CD4-positive, alpha-beta T cell treated with Interleukin-1 beta for 1 hour (primary cell): ENCODE results near the gene ADAMTS10.
"Not testable (repeated sequence)": the region's sequence is repeated elsewhere in the genome, so short reads cannot be mapped to it uniquely, and the experiment has no call there.

Experiments
- DNase-seq, 2 donors: peaks; one replicate each; pipeline ENCODE4 v3.0.0-alpha.2; 2020 to 2022

Gene ADAMTS10

DNA sequence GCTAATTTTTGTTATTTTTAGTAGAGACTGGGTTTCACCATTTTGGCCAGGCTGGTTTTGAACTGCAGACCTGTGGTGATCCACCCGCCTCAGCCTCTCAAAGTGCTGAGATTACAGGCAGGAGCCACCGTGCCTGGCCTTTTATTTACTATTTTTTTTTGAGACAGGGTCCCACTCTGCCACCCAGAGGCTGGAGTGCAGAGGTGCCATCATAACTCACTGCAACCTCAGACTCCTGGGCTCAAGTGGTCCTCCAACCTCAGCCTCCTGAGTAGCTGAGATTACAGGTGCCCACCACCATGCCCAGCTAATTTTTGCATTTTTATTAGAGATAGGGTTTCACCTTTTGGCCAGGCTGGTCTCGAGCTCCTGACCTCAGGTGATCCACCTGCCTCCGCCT is 12.4 kb upstream of the ADAMTS10 start:
- not testable (repeated sequence) for DNase-seq

GRCh38 chr19:8618751-8619150 is 8.2 kb upstream of the ADAMTS10 start:
- no peak for DNase-seq

DNA sequence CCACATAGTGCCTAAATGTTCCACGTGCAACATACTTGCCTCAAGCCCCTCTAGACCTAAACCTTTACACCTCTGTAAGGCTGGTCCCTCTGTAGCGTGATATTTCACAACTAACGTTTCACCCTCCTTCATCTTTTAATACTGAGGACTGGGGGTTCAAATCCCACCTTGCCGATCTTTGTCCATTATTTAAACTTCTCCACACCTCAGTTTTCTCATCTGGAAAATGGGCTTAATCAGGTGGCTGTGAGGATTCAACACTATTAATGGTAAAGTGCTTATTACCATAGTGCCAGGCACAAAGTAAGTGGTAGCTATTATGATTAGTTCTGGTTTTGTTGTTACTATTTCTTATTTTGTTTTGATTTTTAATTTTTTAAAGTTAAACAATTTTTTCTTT is 7.5 kb upstream of the ADAMTS10 start:
- no peak for DNase-seq

DNA sequence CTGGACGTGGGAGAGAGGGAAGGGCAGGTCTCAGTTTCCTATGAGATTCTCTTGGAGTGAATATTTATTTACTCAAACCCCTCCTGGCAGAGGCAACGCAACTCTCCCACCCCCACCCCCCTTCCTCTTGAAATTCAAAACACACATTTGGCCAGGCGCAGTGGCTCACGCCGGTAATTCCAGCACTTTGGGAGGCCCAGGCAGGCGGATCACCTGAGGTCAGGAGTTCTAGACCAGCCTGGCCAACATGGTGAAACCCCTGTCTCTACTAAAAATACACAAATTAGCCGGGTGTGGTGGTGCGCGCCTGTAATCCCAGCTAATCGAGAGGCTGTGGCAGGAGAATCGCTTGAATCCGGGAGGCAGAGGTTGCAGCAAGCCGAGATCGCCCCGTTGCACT is 6.8 kb upstream of the ADAMTS10 start:
- not testable (repeated sequence) for DNase-seq

DNA sequence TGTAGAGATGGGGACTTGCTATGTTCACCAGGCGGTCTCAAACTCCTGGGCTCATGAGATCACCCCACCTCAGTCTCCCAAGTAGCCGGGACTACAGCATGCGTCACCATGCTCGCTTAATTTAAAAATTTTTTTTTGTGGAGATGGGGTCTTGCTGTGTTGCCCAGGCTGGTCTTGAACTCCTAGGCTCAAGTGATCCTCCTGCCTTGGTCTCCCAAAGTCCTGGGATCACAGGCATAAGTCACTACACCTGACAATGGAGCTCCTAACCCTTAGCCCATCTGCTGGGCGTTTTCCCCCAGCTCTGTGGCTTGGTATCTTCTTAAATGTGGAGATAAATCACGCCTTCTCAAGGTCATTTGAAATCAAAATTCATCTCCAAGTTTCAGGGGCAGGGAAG is 6.3 kb upstream of the ADAMTS10 start:
- DNase-seq: no peak

GRCh38 chr19:8615813-8616596 is 5.5 kb upstream of the ADAMTS10 start:
- DNase-seq: peak; percentile 63 to 66

DNA sequence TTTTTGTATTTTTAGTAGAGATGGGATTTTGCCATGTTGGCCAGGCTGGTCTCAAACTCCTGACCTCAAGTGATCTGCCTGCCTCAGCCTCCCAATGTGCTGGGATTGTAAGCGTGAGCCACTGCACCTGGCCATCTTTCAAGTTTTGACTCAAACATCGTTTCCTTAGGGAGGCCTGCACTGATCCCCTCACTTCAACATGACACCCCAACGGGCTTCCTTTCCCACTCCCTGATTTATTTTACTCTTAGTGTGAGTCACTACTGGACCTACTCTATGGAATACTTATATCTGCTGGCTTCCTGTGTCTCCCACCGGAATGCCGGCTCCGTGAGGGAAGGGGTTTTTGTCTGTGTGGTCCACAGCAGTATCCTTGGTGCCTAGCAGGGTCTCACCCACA is 4.5 kb upstream of the ADAMTS10 start:
- no peak for DNase-seq

DNA sequence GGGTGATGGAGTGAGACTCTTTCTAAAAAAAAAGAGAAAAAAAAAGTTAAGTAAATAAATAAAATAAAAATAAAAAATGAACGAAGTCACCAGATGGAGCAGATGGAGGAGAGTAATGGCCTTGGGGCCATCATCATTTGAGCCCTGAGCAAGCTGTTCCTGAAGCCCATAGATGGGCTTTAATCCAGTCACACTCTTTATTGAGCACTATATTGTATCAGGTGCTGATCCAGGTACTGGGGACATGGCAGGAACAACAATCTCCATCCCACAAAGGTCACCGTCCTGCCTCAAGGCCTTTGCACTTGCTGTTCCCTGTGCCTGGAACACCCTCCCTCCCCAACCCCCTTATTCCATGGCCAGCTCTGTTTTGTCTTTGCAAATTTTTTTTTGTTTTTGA is 3.9 kb upstream of the ADAMTS10 start:
- no peak for DNase-seq

GRCh38 chr19:8612807-8613171 is 2.3 kb upstream of the ADAMTS10 start:
- no peak for DNase-seq

- DNase-seq: no peak
These were observed 1.6 kb upstream of the ADAMTS10 start for GRCh38 chr19:8611877-8612806.

DNA sequence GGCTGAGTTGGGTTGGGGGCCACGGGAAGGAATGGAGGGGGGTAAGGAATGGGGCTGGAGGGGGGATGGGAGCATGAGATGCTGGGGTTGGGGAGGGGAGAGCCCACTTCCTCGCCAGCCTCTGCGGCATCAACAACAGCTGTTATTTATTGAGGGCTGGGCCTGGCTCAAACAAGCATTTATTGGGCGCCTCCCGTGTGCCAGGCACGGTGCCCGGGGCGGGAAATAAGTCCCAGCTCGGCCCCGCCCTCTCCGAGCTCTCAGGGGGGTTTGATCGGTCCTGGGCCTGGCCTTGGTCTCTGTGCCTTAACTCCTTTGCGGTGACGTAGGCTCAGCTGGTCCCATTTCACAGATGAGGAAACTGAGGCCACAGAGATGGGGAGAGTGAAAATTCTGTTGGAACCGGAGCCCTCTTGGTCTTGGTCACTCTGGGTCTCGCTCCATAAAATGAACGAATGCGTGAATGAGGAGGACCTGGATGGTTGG is 919 bp upstream of the ADAMTS10 start:
- peak in 1 of 2 donors; percentile 17 for DNase-seq

DNA sequence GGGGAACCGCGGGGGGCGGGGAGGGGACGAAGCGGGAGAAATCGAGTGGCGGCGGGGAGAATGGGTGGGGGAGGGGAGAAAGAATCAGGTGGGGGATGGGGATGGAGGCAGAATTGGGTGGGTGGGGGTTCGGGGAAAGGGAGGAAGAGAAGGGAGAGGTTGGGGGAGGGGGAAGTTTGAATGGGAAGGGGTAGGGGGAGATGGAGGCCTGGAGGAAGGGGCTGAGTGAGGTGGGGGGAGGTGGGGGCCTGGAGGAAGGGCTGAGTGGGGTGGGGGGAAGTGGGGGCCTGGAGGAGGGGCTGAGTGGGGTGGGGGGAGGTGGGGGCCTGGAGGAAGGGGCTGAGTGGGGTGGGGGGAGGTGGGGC is 403 bp upstream of the ADAMTS10 start:
- DNase-seq: no peak

- peak in 1 of 2 donors; percentile 44 for DNase-seq
These were observed 1.1 kb downstream of the ADAMTS10 start for GRCh38 chr19:8609279-8610040.

DNA sequence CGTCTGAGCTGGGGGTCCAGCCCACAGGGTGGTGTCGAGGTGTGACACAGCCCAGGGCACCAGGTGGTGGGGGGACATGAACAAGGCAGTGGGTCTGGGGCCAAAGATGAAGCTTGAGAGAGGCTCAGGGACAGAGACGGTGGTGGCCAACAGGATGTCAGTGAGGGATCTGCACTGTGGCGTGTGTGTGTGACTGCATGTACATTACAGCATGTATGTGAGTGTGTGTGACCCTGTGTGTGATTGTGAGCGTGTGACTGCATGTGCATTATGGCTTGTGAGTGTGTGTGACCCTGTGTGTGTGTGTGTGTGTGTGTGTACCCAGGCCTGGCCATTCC is 1.6 kb downstream of the ADAMTS10 start:
- DNase-seq: no peak

DNA sequence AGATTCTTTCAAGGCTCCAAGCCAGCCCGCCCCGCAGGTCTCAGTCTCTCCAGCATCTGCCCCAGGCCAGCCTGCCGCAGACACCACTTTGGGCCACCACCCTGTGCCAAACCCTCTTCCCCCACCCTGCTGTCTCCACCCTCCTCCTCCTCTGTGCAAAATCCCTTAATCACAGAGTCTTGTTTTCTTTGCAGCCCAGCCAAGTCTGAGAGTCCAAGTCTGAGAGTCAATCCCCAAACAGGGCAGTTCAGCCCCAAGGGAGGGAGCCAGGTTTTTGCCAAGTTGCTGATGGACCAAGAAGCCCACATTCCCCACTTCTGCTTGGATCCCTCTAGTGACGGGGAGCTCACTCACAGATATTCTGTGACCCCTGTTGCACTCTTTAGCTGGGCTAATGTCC is 3.1 kb downstream of the ADAMTS10 start:
- no peak for DNase-seq

DNA sequence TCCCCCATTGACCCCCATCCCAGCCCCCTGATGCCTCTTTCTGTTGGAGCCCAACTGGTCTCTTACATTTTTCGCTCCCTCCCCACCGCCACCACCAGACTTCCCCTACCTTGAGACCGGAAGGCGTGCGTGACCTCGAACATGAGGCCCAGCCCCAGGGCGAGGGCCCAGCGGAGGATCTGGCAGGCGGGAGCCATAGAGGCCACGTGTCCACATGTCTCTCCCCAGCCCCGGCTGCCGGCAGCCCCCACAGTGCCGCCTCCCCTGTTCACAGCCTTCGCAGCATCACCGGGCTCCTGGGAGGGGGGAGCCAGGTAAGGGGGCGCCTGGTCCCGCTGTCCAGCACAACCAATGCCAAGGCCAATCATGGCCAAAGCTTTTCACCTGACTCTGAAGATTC is 5.0 kb downstream of the ADAMTS10 start:
- no peak for DNase-seq

- no peak for DNase-seq
These were observed 8.7 kb downstream of the ADAMTS10 start for GRCh38 chr19:8601796-8602195.

GRCh38 chr19:8600816-8601215 is 9.7 kb downstream of the ADAMTS10 start:
- no peak for DNase-seq

DNA sequence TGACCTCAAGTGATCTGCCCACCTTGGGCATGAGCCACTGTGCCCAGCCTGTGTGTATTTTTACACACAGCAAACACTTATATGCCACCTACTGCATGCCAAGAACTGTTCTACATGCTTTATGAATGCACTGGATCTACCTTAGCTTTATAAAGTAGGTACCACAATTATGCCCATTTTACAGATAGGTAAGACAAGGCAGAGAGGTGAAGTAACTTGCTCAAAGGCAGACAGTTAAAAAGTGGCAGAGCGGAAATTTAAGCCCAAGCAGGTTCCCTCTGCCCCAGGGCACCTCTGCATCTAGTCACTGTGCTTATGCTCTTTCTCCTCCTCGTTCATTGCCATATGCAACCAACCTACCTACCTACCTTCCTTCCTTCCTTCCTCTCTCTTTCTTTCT is 10.5 kb downstream of the ADAMTS10 start:
- DNase-seq: no peak

- DNase-seq: no peak
These were observed 14.3 kb downstream of the ADAMTS10 start for GRCh38 chr19:8596168-8596567.

- no peak for DNase-seq
These were observed 14.9 kb downstream of the ADAMTS10 start for GRCh38 chr19:8595651-8596050.

DNA sequence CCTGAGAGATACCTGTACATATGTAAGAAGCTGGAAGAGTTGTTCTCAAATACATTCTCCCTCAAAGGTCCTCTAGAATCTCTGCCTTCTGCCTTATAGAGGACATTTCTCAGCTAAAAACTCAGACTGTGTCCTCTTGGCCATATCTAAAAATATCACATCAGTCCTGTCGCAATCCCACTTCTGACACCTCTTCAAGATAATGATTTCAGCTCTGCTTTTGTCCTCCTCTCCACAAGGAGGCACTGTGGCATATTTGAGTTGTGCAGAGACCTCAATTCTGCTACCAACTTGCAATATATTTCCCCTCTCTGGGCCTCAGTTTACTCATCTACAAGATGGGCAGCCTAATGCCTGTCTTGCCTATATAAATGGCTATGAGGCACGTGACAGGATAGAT is 16.6 kb downstream of the ADAMTS10 start:
- DNase-seq: no peak

DNA sequence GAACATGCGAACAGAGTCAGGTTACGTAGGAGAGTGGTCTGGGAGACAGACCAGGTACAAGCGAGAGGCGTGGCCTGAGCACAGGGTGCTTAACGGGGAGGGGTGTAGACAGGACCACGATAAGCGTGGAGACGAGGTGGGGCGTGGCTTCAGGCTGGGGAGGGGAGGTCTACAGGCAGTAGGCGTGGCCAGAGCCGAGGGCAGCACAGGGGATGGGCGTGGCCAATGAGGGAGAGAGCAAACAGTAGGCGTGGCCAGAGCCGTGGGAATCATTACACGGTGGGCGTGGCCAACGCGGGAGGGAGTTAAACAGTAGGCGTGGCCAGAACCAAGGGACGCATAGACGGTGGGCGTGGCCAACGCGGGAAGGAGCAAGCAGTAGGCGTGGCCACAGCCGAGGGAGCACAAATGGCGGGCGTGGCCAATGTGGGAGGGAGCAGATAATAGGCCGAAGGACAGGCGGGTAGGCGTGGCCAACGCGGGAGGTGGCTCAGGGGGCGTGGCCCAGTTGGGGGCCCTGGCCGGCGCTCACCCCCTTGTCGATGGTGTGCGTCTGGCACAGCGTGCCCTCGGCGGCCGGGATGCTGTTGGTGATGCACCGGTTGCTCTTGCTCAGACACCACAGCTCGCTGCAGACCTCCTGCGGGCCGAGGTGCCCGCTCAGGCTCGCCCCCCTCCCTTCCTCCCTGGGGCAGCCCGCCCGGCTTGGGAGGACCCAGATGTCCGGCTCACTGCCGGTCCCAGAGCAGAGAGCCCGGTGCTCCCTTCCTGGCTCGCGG is 18.1 kb downstream of the ADAMTS10 start:
- DNase-seq: peak; percentile 96
